GM20431 (cell line): ENCODE measurements around the gene PCDHGB6.
"Not testable (repeated sequence)": the region's sequence is repeated elsewhere in the genome, so short reads cannot be mapped to it uniquely, and the experiment has no call there.

ENCODE experiments used
- in situ Hi-C: fragments of 300-500 bp; cut with MseI, MboI; formaldehyde crosslinking; loops from one replicate; pipeline ENCODE4 v1.15.0; 2020; ENCODE audit warnings: low sequenced_read_pairs; ENCODE audit not compliant: unreplicated experiment

PCDHGB6 gene

GRCh38 chr5:141387557-141388311, 20.1 kb upstream of the PCDHGB6 start, which contains the start of gene PCDHGB4:
Gene PCDHGB4, plus strand, starts transcription at chr5:141387698. Its CDS starts 187 bp downstream, at chr5:141387885.
- in situ Hi-C loops: not testable (repeated sequence)

GRCh38 chr5:141388661-141389060, 19.2 kb upstream of the PCDHGB6 start:
- in situ Hi-C loops: no loop called here

- in situ Hi-C loops: no loop called here
These were observed 18.4 kb upstream of the PCDHGB6 start for GRCh38 chr5:141389153-141390042.

- in situ Hi-C loops: no loop called here
These were observed 15.2 kb upstream of the PCDHGB6 start, which contains the start of gene PCDHGA8 for GRCh38 chr5:141392429-141393198. Gene PCDHGA8, plus strand, starts transcription at chr5:141392633. Its CDS starts 181 bp downstream, at chr5:141392814.

GRCh38 chr5:141393267-141393666, 14.6 kb upstream of the PCDHGB6 start:
- in situ Hi-C loops: no loop called here

GRCh38 chr5:141394401-141395187, 13.2 kb upstream of the PCDHGB6 start:
- in situ Hi-C loops: not testable (repeated sequence)

- in situ Hi-C loops: not testable (repeated sequence)
These were observed 9.9 kb upstream of the PCDHGB6 start, which contains the start of gene PCDHGB5 for GRCh38 chr5:141397756-141398551. Gene PCDHGB5, plus strand, starts transcription at chr5:141397947. Its CDS starts 181 bp downstream, at chr5:141398128.

GRCh38 chr5:141398608-141399007, 9.2 kb upstream of the PCDHGB6 start:
- in situ Hi-C loops: no loop called here

- in situ Hi-C loops: no loop called here
These were observed 8.1 kb upstream of the PCDHGB6 start for GRCh38 chr5:141399555-141400258.

GRCh38 chr5:141402553-141403243, 5.1 kb upstream of the PCDHGB6 start, which contains the start of gene PCDHGA9:
Gene PCDHGA9, plus strand, starts transcription at chr5:141402778. Its CDS starts 175 bp downstream, at chr5:141402953.
- in situ Hi-C loops: no loop called here

GRCh38 chr5:141403387-141403786, 4.4 kb upstream of the PCDHGB6 start:
- in situ Hi-C loops: no loop called here

- in situ Hi-C loops: loop anchor here (10.0 kb wide), 1 partner anchor 155 kb away; no protein-coding TSS in a partner anchor
These were observed 1.9 kb downstream of the PCDHGB6 start for GRCh38 chr5:141409598-141410306.

- in situ Hi-C loops: loop anchor here (10.0 kb wide), 1 partner anchor 153 kb away; no protein-coding TSS in a partner anchor
These were observed 3.8 kb downstream of the PCDHGB6 start for GRCh38 chr5:141411575-141411974.

- in situ Hi-C loops: loop anchor here (10.0 kb wide), 1 partner anchor 152 kb away; no protein-coding TSS in a partner anchor
These were observed 5.2 kb downstream of the PCDHGB6 start, which contains the start of gene PCDHGA10 for GRCh38 chr5:141412854-141413539. Gene PCDHGA10, plus strand, starts transcription at chr5:141412987. Its CDS starts 189 bp downstream, at chr5:141413176.

GRCh38 chr5:141413540-141414069, 5.8 kb downstream of the PCDHGB6 start:
- in situ Hi-C loops: loop anchor here (10.0 kb wide), 1 partner anchor 151 kb away; no protein-coding TSS in a partner anchor
